ENCODE data around the gene TTC33.

The TTC33 gene

DNA sequence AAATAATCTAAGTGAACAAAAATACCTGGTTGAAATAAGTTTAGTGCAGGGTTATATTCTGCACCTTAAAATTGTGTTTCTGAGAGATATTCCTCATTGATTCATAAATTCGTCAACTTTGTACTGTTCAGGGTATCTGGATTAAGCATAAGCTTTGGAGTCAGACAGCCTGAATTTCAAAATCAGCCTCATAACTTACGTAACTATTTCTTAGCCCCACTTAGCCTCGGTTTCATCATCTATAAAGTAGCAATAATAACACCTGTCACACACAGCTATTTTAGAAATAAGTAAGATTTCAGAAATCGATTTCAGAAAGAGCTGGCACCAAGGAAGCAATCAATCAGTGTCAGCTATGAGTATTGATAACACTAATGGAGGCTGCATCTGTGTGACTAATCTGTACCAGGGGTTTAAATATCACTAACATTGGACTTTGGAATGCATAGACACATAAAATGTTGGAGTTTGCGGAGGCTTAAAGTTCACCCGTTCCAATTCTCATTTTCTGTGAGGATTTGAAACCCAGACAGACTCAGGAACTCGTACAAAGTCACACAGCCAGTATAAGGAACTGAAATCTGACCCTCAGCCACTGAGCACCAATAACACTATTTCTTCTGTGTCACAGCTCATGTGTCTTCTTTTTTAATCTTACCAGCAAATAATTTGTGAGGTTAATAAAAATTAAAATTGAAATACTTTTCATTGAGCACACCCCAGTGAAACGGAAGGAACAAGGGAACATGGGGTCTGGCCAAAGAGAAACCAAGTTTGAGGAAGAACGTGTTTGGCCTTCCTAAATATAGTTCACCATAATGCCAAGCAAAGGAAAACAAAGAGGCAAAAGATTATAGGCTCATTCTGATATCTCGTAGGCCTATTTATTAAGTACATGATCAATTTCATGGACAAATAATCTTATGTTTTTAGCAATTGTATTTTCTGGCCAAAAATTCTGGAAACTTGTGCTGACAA, 270.5 kb downstream of the TTC33 start:
- no peak for TF ChIP-seq JUND (IDR thresholded peaks at IDR 0.05; ENCODE audit: low read depth)
- DNase-seq (ENCODE audit: low read depth in 1 of 2, low spot score in 1 of 2) = no peak
- in situ Hi-C loops (cut with HindIII; ENCODE audit: low pct_unique_long_range_greater_than_20kb, low sequenced_read_pairs) = no loop called here

DNA sequence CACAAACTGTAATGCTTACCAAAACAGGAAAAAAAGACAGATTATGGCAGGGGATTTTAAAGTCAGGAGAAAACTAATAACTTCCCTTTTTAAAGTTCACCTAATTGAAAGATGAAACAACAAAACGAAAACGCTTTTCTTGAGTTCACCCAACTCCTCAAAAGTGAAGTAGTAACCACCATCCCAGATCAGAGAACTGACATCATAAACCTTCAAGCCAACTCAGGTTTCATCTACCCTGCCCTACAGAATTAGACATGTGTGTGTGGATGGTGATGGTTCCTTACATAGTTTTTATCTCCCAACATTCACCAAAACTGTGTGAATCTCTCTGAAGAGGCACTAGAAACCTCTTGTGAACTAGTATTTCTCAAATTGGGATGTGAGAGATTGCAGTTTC, 271.3 kb downstream of the TTC33 start:
- in situ Hi-C loops (cut with HindIII; ENCODE audit: low pct_unique_long_range_greater_than_20kb, low sequenced_read_pairs) = no loop called here
- no peak for TF ChIP-seq JUND (IDR thresholded peaks at IDR 0.05; ENCODE audit: low read depth)
- no peak for DNase-seq (ENCODE audit: low read depth in 1 of 2, low spot score in 1 of 2)

DNA sequence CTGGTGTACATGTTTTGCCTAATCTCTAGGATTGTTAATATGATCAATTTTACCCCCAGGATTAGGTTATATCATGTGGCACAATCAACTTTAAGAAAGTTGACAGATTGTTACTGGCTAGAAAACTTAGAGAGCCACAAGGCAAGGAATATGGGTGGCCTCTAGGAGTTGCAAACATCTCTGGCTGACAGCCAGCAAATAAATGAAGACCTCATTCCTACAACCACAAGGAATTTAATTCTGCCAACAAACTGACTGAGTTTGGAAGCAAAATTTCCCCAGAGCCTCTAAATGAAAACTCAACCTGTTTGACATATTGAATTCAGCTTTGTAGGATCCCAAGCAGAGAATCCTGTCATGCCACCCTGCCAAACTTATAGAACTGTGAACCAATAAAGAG, 272.4 kb downstream of the TTC33 start:
- in situ Hi-C loops (cut with HindIII; ENCODE audit: low pct_unique_long_range_greater_than_20kb, low sequenced_read_pairs) = no loop called here
- peak in 1 of 2 experiments; percentile 49 for DNase-seq (ENCODE audit: low read depth in 1 of 2, low spot score in 1 of 2)
- TF ChIP-seq JUND (IDR thresholded peaks at IDR 0.05; ENCODE audit: low read depth) = no peak

DNA sequence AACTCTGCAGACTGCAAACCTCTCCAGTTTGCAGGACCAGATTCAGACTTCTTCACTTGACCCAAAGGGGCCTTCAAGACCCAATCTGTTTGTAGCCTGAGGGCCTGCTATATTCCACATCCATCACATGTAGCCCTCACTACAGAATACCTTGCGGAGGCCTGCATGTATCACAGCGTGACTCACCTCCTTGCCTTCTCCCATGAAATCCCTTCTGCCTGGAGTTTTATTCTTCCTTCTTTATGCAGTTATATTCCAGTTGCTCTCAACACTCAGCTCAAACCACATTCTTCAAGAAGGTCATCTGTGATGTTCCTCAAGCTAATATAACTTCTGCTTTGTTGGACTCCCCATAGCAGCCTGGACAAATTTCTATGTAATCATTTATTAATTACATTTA, 274.5 kb downstream of the TTC33 start:
- no peak for TF ChIP-seq JUND (IDR thresholded peaks at IDR 0.05; ENCODE audit: low read depth)
- no peak for DNase-seq (ENCODE audit: low read depth in 1 of 2, low spot score in 1 of 2)
- in situ Hi-C loops (cut with HindIII; ENCODE audit: low pct_unique_long_range_greater_than_20kb, low sequenced_read_pairs) = no loop called here

DNA sequence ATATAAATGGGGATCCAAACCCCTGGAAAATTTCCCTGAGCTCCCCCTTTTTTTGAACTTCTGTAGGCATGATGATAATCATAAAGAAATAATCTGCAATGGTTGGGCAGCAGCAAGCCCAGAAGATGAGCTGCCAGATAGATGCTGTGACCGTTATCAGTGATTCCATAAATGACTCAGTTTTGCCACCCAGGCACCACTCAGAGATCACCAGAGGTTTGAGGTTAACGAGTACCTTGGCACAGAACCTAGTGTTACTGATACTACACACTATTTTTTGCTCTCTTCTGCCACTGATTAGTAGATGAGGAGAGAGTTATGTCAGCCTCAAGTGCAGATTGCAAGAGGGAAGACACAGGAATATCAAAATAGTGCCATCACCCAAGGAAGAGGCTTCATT, 275.4 kb downstream of the TTC33 start:
- TF ChIP-seq JUND (IDR thresholded peaks at IDR 0.05; ENCODE audit: low read depth) = no peak
- no peak for DNase-seq (ENCODE audit: low read depth in 1 of 2, low spot score in 1 of 2)
- in situ Hi-C loops (cut with HindIII; ENCODE audit: low pct_unique_long_range_greater_than_20kb, low sequenced_read_pairs) = no loop called here

DNA sequence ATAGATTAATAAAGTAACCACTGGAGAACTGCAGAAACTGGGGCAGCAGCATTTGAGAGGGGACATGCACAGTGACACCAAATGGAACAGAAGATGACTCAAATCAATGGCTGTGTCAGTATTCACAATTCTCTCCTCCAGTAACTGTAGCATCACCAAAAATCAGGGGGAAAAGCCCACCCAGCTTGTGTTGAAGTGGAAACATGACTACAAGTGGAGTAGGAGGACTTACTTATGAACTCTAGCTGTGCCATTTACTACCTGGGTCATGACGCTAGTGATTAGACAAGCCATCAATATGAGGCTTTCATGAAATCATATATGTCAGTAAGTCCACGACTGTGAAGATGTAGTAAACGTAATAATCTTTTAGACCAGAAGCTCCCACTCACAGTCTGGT, 275.8 kb downstream of the TTC33 start:
- TF ChIP-seq JUND (IDR thresholded peaks at IDR 0.05; ENCODE audit: low read depth) = no peak
- no peak for DNase-seq (ENCODE audit: low read depth in 1 of 2, low spot score in 1 of 2)
- in situ Hi-C loops (cut with HindIII; ENCODE audit: low pct_unique_long_range_greater_than_20kb, low sequenced_read_pairs) = no loop called here

DNA sequence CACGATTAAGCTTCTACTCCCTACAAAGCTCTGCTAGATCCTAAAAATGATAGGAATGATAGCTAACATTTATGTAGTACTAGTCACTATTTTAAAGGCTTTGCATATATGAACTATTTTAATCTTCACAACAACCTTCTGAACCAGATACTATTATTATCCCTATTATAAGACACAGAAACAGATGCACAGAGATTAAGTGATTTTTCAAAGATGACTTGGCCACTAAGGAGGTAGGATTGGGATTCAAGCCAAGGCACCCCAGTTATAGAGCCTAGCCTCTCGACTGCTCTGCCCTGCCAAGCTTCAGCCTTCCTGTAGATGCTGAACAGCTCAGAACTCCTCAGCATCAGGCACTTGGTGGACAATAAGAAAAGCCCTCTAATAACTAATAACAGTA, 277.0 kb downstream of the TTC33 start:
- DNase-seq (ENCODE audit: low read depth in 1 of 2, low spot score in 1 of 2) = no peak
- no peak for TF ChIP-seq JUND (IDR thresholded peaks at IDR 0.05; ENCODE audit: low read depth)
- in situ Hi-C loops (cut with HindIII; ENCODE audit: low pct_unique_long_range_greater_than_20kb, low sequenced_read_pairs) = no loop called here

DNA sequence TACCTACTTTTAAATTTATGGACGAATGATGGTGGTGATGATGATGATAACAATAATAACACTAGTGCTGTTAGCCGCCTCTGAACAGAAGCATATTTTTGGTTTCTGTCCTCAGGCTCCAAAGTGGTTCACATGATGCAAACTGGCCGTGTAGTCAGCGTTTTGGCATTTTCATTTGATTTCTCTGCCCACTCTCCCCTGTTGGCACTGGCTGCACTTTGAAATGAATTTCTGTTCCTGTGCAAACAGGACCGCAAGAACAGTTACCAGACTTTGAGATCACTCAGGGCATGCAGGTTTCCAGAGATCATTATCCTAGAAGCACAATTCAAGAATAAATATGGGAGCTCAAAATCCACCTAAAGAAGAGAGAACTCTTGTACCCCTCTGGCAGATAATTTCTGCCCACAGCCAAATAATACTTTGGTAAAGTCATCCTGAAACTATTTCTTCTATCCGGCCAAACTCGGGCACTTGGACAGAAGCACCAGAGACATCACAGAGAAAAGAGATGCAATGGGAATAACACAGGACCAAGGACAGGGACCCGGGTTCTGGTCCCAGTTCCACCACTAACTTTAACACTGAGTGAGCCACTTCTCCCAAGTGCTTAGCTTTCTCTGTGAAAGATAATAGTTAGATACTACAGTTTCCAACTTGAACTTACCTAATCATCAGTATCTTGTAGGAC, 277.8 kb downstream of the TTC33 start:
- TF ChIP-seq JUND (IDR thresholded peaks at IDR 0.05; ENCODE audit: low read depth) = peak; percentile 68
- in situ Hi-C loops (cut with HindIII; ENCODE audit: low pct_unique_long_range_greater_than_20kb, low sequenced_read_pairs) = no loop called here
- peak; percentile 13 to 51 for DNase-seq (ENCODE audit: low read depth in 1 of 2, low spot score in 1 of 2)

DNA sequence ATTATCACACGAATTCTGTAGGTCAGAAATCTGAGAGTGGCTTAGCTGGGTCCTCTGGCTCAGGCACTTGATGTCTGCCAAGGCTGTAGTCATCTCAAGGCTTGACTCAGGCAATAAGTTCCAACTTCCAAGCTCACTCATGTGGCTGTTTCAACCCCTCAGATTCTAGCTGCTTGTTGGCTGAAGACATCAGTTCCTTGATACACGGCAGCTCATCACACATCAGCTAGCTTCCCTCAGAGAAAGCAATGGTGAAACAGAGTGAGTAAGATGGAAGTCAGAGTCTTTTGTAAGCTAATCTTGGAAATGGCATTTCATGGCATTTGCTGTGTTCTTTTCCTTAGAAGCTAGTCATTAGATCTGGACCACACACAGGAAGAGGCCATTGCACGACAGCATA, 280.2 kb downstream of the TTC33 start:
- in situ Hi-C loops (cut with HindIII; ENCODE audit: low pct_unique_long_range_greater_than_20kb, low sequenced_read_pairs) = no loop called here
- TF ChIP-seq JUND (IDR thresholded peaks at IDR 0.05; ENCODE audit: low read depth) = no peak
- DNase-seq (ENCODE audit: low read depth in 1 of 2, low spot score in 1 of 2) = no peak

DNA sequence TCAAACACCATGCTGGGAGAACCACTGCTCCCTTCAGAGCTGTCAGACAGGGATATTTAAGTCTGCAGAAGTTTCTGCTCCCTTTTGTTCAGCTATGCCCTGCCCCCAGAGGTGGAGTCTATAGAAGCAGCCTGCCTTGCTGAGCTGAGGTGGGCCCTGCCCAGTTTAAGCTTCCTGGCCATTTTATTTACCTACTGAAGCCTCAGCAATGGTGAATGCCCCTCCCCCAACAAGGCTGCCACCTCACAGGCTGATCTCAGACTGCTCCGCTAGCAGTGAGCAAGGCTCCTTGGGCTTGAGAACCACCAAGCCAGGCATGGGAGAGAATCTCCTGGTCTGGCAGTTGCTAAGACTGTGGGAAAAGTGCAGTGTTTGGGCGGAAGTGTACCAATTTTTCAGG, 281.5 kb downstream of the TTC33 start:
- no peak for DNase-seq (ENCODE audit: low read depth in 1 of 2, low spot score in 1 of 2)
- in situ Hi-C loops (cut with HindIII; ENCODE audit: low pct_unique_long_range_greater_than_20kb, low sequenced_read_pairs) = no loop called here
- TF ChIP-seq JUND (IDR thresholded peaks at IDR 0.05; ENCODE audit: low read depth) = no peak

DNA sequence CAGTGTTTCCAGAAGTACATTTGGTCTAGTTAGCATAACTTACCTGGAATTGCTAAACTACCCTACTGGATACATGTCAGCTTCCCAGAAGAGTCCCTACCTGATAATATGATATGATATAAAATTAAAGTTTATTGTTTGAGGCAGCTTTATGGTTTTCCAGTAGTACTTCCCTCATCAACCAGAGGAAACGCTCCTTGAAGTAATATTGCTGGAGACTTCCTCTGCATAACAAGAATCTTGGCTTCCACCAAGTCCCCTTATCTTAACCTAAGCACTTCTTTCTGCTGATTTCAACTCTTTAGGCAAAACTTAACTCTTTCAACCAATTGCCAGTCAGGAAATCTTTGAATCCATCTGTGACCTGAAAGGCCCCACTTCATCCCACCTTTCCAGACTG, 290.3 kb downstream of the TTC33 start:
- DNase-seq (ENCODE audit: low read depth in 1 of 2, low spot score in 1 of 2) = no peak
- in situ Hi-C loops (cut with HindIII; ENCODE audit: low pct_unique_long_range_greater_than_20kb, low sequenced_read_pairs) = no loop called here

DNA sequence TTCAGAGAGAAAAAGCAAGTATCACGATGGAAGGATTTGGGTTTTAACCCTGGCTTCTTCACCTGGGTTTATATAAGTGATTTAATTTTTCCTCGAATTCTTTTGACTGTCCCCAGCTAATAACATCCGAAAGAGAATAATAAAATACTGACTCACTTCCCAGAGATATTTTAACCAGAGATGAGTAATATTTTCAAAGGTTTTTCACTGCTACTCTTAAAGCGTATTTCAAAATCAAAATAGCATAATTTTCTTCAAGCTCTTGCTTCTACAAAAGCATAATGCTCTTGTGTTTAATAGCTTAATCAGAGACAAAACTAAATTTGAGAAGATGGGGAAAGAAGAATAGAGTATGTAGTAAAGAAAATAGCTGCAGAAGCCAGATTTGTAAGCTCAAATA, 291.2 kb downstream of the TTC33 start:
- no peak for DNase-seq (ENCODE audit: low read depth in 1 of 2, low spot score in 1 of 2)
- in situ Hi-C loops (cut with HindIII; ENCODE audit: low pct_unique_long_range_greater_than_20kb, low sequenced_read_pairs) = no loop called here
- no peak for TF ChIP-seq JUND (IDR thresholded peaks at IDR 0.05; ENCODE audit: low read depth)

More for the DNA sequence above, 290.3 kb downstream of the TTC33 start:
- TF ChIP-seq JUND (IDR thresholded peaks at IDR 0.05; ENCODE audit: low read depth) = no peak
